Measurements from ENCODE around the gene LY6G6F. TPM values are rescaled to one million over a fixed set of nuclear protein-coding genes. Genes with fewer than 3 reads are reported as not detected.

The LY6G6F gene
- total RNA-seq, 1 donor from 2014 or later, result not detected

- peaks cover 19% of the 10 kb centered on the region for H3K27me3 Mint-ChIP-seq (ENCODE audit: unreplicated experiment)
- DNase-seq, result no peak
- peak overlapping the region; percentile 42 for H3K4me3 Mint-ChIP-seq (ENCODE audit: unreplicated experiment)
- no peak for TF ChIP-seq CTCF (IDR thresholded peaks at IDR 0.05; ENCODE audit: partially characterized antibody, unreplicated experiment)
- no peaks in the 10 kb centered on the region for H3K36me3 Mint-ChIP-seq (ENCODE audit: unreplicated experiment)
- no peak overlapping the region for H3K27ac Mint-ChIP-seq (ENCODE audit: unreplicated experiment)
- peaks cover 22% of the 10 kb centered on the region for H3K9me3 Mint-ChIP-seq (ENCODE audit: unreplicated experiment)
- H3K4me1 Mint-ChIP-seq (ENCODE audit: low read depth, unreplicated experiment), result peaks cover 13% of the 10 kb centered on the region
These were observed 25.4 kb downstream of the LY6G6F start for GRCh38 chr6:31732029-31732428.

GRCh38 chr6:31733734-31734133 lies 27.1 kb downstream of the LY6G6F start:
- Mint-ChIP-seq H3K4me3 (ENCODE audit: unreplicated experiment) (peak overlapping the region; percentile 98), H3K4me1 (ENCODE audit: low read depth, unreplicated experiment) (peaks cover 19% of the 10 kb centered on the region)

GRCh38 chr6:31734247-31734820 lies 27.7 kb downstream of the LY6G6F start:
- Mint-ChIP-seq H3K36me3 (ENCODE audit: unreplicated experiment) (no peaks in the 10 kb centered on the region), H3K27ac (ENCODE audit: unreplicated experiment) (peak overlapping the region; percentile 95), H3K4me3 (ENCODE audit: unreplicated experiment) (peak overlapping the region; percentile 98), H3K4me1 (ENCODE audit: low read depth, unreplicated experiment) (peaks cover 20% of the 10 kb centered on the region), H3K9me3 (ENCODE audit: unreplicated experiment) (peaks cover 20% of the 10 kb centered on the region), H3K27me3 (ENCODE audit: unreplicated experiment) (peaks cover 16% of the 10 kb centered on the region)
- DNase-seq, result no peak
- TF ChIP-seq CTCF (IDR thresholded peaks at IDR 0.05; ENCODE audit: partially characterized antibody, unreplicated experiment), result no peak

More at GRCh38 chr6:31733734-31734133, 27.1 kb downstream of the LY6G6F start:
- Mint-ChIP-seq H3K36me3 (ENCODE audit: unreplicated experiment) (no peaks in the 10 kb centered on the region), H3K9me3 (ENCODE audit: unreplicated experiment) (peaks cover 22% of the 10 kb centered on the region), H3K27ac (ENCODE audit: unreplicated experiment) (peak overlapping the region; percentile 57), H3K27me3 (ENCODE audit: unreplicated experiment) (peaks cover 18% of the 10 kb centered on the region)
- DNase-seq, result no peak
- TF ChIP-seq CTCF (IDR thresholded peaks at IDR 0.05; ENCODE audit: partially characterized antibody, unreplicated experiment), result no peak

GRCh38 chr6:31734821-31735406 lies 28.2 kb downstream of the LY6G6F start:
- Mint-ChIP-seq H3K27me3 (ENCODE audit: unreplicated experiment) (peaks cover 16% of the 10 kb centered on the region), H3K9me3 (ENCODE audit: unreplicated experiment) (peaks cover 20% of the 10 kb centered on the region), H3K27ac (ENCODE audit: unreplicated experiment) (peak overlapping the region; percentile 95), H3K4me3 (ENCODE audit: unreplicated experiment) (peak overlapping the region; percentile 98), H3K4me1 (ENCODE audit: low read depth, unreplicated experiment) (peaks cover 21% of the 10 kb centered on the region), H3K36me3 (ENCODE audit: unreplicated experiment) (no peaks in the 10 kb centered on the region)
- peak; percentile 72 for DNase-seq
- TF ChIP-seq CTCF (IDR thresholded peaks at IDR 0.05; ENCODE audit: partially characterized antibody, unreplicated experiment), result no peak

Measured in glutamatergic neuron (in vitro differentiated cells).